HG03378 (cell line): ENCODE data around the gene MCTP1.
A peak's percentile ranks its signal among the peaks of the same experiment; 100 is the strongest.
"Not testable (repeated sequence)": the region's sequence is repeated elsewhere in the genome, so short reads cannot be mapped to it uniquely, and the experiment has no call there.

ENCODE experiments used
- ATAC-seq: cut with Tn5 transposase; IDR thresholded peaks from one replicate; pipeline ENCODE4 v1.9.1; 2021; ENCODE audit warnings: mild to moderate bottlenecking, moderate library complexity; ENCODE audit not compliant: unreplicated experiment

The MCTP1 gene

DNA sequence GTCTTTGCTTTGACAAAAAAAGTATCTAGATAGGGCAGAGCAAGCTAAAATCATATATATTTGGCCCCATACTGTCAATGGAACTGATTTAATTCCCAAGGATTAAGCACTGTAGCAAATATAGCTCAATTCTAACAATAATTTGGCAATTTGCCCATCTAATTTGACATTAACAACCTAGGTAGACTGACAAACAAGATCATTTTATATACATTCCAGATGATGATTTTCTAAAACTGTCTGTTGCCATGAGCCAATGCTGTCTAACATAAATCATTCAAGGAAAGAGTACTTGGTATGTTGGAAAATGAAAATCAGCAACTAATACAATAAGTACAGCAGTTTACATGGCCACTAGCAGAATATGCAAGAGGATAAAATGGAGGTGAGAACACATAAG, 32.1 kb downstream of the MCTP1 start:
- no peak for ATAC-seq

DNA sequence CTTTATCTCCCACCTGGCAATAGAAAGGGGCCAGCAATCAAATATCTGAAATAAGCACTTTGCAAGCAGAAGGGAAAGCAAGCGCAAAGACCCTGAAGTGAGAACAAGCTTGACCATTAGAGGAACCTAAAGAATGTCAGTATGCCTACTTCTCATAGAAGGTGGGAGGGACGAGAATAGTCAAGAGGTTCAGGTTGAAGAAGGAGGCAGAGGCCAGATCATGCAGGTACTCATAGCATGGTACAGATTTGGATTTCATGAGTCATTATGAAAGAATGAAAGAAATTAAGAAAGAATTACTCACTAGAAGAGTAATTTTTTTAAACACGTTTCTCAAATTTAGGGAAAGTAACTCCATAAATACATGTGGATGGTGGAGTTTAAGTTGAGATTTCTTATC, 33.7 kb downstream of the MCTP1 start:
- no peak for ATAC-seq

DNA sequence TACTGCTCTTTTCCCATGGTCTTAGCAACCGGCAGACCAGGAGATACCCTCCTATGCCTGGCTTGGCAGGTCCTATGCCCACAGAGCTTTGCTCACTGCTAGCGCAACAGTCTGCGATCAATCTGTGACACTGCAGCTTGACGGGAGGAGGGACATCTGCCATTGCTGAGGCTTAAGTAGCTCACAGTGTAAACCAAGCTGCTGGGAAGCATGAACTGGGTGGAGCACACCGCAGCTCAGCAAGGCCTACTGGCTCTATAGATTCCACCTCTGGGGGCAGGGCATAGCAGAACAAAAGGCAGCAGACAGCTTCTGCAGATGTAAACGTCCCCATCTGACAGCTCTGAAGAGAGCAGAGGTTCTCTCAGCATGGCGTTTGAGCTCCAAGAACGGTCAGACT, 40.4 kb downstream of the MCTP1 start:
- no peak for ATAC-seq

DNA sequence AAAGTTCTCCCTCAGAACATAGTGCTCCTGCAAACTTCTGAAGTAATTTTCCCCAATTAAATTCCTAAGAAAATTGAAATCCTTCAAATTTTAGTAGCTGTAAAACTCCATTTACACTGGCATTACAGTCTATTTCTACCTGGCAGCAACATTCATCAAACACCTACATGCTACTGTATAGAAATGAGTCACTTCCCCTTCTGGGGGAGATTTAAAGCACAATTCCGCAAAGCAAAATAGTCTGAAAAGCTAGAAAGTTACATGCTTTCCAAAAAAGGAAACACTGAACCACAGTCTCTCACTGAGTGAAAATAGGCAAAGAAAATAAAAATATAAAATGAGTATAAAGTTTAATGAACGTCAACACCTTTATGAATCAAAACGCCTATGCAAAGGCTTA, 43.3 kb downstream of the MCTP1 start:
- ATAC-seq, result peak; percentile 100

DNA sequence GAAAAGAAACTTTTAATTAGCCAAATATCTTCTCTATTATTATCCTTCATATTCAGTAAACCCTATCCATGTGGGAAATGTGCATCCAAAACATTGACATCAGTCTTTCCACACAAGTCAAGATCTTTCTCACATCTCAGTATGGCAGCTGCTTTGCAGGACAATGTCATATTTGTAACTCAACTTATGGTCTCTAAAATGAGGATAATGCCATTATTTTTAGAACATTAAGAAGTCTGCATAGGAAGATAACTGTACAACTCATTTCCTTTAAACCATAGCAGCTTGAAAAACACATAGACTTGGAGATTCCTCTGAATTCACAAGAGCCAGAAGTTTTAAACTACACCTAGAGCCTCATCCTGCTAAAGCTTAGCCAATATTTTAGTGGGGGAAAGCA, 43.7 kb downstream of the MCTP1 start:
- no peak for ATAC-seq

DNA sequence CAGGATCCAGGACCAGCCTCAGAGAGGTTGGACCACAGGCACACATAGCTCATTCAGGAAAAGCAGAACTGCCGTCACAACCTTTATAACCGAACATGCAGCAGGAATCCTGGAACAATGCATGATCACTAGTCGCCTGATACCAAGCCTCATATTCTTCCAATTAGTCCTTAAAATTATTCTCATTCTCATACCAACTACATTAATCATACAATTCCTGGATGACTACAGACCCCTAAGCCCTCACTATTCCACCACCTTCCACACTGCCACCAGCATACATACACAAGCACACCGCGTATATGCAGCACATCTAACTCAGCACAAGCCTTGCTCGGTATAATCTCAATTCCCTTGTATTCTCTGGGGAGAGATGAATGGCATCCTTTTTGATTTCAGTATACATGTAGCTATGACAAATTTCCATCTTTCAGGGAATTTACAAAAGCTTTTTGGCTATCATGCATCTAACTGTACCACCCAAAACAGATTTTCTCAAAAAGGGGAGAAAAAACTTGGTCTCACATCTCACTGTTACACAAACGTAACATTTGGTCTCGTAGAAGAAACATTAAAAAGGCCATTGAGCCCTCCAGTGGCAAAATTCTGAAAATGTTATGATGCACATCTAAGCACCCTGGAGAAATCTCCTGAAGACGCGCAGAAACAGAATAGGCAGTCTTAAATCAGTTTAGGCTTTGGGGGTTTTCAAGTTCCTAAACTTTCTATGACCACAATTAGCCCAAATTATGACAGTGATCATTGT, 46.2 kb downstream of the MCTP1 start:
- ATAC-seq, result no peak

DNA sequence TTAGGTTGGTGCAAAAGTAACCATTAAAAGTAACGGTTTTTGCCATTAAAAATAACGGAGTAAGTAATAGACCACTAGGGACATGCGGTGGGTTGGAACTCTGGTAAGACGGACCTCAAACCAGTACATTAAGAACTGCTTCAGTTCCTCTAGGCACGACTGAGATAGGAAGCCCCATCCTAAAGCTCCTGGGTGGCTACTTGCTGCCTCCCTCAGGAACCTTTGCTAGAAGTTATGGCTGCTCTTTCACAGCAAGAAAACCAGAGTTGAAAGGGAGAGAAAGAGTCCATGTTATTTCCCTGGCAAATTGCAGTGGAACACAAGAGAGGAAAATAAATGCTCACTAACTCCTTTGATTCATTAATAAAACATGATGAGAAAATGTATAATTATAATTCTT, 47.6 kb downstream of the MCTP1 start:
- no peak for ATAC-seq

DNA sequence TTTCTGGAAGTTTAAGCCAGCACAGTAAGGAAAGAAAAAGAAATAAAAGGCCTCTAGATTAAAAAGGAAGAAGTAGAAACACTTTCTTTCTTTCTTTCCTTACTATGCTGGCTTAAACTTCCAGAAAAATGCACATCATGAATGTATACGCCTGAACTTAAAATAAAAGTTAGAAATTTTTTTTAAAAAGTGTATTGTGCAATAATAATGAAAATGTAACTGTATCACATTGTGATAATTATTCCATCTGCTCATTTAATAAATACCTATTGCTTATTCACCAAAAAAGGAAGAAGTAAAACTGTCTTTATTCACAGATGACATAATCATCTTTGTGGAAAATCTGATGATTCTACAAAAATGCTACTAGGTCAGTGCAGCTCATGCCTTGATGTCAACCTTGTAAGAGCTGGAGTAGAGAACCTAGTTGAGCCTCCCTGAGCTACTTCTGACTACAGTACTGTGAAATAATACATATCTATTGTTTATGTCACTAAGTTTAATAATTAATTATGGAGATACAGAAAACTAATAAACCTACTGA, 49.4 kb downstream of the MCTP1 start:
- ATAC-seq, result no peak

DNA sequence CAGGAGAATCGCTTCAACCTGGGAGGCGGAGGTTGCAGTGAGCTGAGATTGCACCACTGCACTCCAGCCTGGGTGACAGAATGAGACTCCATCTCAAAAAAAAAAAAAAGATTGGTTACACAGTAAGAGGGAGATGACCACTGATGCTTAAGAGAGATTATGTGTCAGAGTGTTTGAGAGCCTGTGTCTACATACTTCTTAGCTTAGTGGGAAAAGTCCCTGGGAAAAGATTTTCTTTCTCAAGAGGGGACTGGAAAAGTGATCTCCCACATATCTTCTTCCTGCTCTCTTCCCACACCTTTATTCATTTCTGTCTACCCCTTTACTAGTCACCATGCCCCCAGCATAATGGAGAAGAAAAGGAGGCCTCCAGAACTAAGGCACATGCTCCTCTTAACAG, 55.2 kb downstream of the MCTP1 start:
- ATAC-seq, result no peak

DNA sequence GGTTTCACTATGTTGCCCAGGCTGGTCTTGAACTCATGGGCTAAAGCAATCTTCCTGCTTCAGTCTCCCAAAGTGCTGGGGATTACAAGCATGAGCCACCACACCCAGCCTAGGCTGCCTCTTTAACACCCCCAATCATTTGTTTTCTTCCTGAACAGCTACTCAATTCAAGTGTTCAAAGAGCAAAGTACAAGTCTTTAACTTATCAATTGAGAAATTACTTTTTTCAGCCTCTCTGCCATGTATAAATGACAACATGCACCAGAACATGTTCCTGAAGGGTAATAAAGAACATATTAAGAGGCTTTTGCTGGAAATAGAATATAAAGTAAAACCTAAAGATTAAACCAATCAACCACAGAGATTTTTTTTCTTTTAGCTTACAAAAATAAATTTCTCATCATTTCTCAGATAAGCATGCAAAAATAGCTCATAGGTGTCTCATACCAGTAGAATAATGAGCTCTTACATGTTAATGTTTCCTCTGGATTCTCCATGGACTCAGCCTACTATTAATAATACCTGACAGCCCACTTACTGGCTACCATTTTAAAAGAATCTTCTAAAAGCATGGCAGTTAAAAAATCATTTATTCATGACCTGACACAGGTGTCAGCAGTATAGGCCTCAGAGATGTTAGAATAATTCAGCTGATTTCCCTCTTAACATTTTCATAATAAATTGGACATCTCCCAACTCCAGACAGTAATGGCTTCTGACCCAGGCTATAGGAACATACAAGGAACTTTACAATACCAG, 60.0 kb downstream of the MCTP1 start:
- no peak for ATAC-seq

DNA sequence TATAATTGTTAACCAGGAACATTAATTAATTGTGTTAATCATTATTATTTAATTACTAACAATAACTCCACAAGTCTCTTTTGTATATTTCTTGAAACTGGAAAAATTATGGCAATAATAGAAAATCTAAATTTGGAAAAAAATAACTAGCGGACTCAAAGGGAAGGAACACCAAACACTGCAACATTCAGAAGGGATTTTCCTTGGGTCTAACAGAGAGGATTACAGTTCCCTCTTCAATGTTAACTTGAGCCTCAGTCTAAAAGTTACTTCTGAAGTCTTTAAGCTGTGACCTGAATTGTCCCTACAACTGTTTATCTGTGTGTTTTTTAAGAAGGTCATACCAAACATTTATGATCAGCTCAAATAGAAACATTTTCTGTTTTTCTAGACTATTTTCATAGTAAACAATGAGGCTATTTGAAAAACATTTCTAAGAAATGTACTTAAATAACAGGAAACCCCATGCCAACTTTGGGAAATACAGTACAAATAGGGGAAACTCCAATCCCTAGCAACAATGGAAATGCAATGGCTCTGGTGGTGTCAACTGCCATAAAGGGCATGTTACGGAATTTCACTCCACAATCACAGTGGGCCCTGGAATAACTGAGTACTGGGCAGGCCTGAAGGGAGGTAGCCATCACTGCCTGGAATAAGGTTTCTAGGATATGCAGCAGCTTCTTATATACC, 61.2 kb downstream of the MCTP1 start:
- no peak for ATAC-seq

DNA sequence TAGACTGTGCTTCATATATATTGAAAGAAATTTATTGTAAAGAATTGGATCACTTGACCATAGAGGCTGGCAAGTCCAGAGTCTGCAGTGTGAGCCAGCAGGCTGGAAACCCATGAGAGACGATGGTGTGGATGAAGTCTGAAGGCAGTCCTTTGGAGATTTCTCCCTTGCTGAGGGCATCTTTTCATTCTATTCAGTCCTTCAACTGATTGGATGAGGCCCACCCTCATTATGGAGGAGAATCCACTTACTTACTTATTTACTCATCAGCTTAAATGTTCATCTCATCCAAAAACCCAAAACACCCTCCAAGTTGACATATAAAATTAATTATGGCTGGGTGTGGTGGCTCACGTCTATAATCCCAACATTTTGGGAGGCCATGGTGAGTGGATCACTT, 62.1 kb downstream of the MCTP1 start:
- no peak for ATAC-seq

DNA sequence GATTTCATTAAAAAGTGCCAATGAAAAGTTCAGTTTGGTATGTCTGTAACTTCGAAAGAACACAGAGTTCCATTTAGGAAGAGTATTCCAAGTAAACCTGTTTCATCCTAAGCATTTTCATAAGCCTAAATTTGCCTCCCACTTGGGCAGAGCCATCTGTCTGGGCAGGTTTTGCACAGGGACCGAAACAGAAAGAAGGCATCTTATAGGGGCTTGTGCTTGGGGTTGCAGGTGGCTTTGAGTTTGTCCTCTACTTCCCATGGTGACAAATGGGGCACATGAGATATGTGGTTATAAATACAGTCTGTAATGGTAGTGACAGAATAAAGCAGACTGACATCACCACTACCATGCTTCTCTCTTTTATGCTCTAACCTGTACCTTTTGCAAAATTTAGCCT, 63.7 kb downstream of the MCTP1 start:
- ATAC-seq, result no peak

DNA sequence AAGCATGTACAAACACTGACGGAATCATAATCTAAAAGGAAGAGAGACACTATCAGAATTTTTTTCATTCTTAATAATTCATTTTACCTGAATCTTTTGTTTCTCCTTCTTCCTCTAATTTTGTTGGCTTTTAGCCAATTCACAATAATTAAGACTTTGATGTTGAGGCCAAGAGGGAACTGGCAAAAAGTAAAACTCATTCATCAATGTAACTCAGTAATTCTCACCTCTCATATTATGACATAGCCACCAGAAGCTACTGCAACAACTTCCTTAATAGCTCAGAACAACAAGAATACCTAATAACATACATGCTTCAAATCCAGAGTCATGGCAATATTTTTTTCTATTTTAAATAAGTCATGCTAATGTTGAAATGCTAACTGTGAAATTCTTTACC, 64.5 kb downstream of the MCTP1 start:
- no peak for ATAC-seq

DNA sequence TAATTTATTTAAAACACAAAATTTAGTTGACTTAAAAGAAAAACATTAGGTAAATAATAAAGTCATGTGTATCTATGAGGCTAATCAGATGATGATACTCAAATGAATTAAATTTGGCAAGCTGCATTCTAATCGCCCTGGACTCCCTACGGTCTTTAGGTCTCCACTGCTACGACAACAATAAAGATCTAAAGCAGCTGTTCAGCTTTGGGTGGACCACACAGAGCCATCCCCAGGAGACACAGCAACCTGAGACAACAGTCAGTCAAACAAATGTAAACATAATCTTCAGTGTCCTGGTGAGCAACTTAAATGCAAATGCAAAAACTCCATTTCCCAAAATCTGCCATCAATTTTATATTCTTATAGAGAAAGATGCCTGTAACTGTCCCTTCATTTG, 65.5 kb downstream of the MCTP1 start:
- ATAC-seq, result no peak

DNA sequence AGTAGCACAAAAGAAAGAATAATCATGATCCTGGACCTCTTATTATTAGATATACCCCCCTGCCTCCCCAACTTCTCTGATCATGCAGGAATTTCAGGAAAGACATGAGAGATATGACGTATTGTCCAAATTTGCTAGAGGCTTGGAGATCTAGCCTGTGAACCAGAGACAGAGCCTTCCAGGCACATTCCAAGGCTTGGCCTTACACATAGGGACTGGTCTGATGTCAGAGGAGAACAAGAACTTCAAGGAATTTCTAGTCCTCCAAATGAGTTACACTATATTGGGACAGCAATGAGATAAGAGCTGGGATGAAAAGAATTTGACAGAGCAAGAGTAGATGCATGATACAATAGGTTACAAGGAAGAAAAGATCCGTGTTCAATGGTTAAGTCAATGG, 67.0 kb downstream of the MCTP1 start:
- ATAC-seq, result no peak

DNA sequence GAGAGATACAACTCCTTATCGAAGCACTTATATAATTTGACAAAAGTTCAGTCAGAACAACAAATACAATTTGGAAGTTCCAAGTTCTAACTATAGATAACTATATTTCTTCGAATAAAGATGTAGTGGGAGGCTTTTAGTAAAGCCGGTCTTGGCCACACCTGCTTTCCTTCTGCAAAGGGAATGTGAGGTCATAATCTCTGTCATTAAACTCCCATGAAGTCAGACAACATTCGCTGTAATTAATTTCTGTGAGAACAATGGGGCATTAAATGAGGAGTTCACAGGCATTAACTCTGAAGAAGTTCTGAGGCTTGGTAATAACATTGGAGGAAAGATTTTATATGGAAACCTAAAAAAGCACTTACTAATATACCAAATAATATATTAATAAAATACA, 67.5 kb downstream of the MCTP1 start:
- ATAC-seq, result no peak

DNA sequence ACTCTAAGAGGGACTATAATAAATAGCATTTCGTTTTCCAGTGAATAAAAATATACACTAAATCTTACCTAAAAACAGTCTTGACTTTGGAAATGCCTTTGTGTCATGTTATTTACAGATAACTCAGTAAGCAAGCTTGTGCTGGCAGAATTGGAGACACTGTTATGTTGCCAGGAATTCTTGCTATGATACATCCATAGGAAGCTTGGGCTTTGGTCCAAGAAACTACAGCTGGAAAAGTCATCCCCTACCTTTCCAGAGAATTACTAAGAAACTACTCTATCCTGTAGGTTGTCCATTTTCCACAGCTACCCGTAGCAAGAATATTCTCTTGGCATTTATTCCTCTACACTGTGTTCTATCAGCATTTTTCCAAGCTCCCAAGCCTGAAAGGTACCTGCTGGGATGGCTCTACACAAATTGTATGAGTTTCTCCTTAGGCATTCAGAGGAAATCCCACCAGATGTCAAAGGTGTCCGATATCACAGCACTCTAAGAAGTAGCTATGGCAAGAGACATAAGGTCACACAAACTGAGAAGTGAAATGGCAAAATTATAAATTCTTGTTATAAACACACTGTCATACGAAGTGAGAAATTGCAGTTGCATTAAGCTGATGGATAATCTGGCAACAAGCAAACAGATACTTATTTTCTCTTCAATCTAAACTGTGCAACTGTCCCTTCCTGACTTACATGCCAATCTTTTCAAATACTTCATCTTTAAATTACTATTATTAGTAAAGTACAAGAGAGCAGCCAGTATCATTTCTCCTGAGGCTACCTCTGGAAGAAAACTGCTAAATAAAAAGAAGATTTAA, 68.5 kb downstream of the MCTP1 start:
- ATAC-seq, result no peak

DNA sequence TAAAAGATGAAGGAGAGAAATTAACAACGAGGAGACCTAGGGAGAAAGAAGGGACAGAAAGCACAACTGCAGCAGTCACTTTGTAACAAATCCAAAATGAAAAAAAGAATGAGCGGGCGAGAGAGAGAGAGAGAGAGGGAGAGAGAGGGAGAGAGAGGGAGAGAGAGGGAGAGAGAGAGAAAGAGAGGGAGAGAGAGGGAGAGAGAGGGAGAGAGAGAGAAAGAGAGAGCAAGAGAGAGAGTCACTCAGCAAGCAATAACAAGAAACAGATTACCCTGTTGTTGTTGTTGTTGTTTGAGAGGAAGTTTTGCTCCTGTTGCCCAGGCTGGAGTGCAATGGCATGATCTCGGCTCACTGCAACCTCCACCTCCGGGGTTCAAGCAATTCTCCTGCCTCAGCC, 77.1 kb downstream of the MCTP1 start:
- ATAC-seq, result not testable (repeated sequence)

DNA sequence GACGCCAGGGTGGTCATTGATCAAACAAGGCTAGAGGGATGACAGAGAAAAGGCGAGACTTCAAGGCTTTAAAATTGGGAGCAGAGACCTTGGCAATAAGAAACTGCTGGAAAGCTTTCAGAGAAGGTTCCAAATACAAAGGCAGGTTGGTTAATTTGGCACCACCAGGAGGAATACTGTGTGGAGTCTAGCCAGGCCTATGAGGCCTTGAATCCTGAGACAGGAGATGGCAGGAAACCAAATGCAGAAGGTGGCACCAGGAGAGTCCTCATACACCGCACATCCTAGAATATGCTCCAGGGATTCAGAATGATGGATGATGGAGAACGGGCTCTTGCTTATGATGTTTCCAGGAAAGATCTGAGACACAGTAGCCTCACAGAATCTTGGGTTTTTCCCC, 90.0 kb downstream of the MCTP1 start:
- no peak for ATAC-seq

DNA sequence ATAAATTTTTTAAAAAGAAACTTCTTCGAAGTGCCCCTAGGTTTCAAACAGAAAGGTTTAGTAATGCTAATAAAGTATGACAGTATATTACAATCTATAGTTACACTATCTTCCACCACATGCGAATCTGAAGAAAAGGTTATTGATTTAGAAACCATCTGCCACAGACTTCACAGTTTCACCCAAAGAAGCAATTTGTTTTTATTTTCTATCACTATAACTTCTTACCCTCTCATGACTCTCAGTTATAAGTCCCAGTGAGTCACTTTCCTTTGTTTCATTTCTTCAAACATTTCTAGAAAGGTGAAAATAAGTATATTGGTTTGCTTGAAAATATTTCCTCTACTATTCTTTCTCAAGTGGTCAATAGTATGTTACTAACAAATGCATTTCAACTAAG, 93.6 kb downstream of the MCTP1 start:
- ATAC-seq, result peak; percentile 97
